Vagina (tissue), 2 donors: ENCODE results near the gene HSD11B1. TPM values are rescaled to one million over a fixed set of nuclear protein-coding genes. Genes with fewer than 3 reads are reported as not detected.

Experiments
- DNase-seq, 2 donors: peaks; one replicate each; pipeline ENCODE4 v3.0.0-alpha.2; 2017; ENCODE audit errors: extremely low spot score in 2 of 2
- H3K27ac ChIP-seq: fragments of 200-600 bp; sonication (generic); one replicate; pipeline ENCODE4 v1.5.1; 2019
- H3K27me3 ChIP-seq: fragments of 200-600 bp; sonication (generic); one replicate; pipeline ENCODE4 v1.5.1; 2019
- H3K36me3 ChIP-seq, 2 donors: fragments of 200-600 bp; sonication (generic); one replicate each; pipeline ENCODE4 v1.5.1; 2017 to 2019
- H3K4me1 ChIP-seq: fragments of 200-600 bp; sonication (generic); one replicate; pipeline ENCODE4 v1.5.1; 2019
- H3K4me3 ChIP-seq, 2 donors: fragments of 200-600 bp; sonication (generic); 1 replicate in 1 of 2; 2 replicates in 1 of 2; pipeline ENCODE4 v1.5.1; 2016 to 2019
- H3K9me3 ChIP-seq: fragments of 200-600 bp; sonication (generic); one replicate; pipeline ENCODE4 v1.5.1; 2019
- POLR2A ChIP-seq, 2 donors: fragments of 450-650 bp; IDR thresholded peaks; one replicate each; pipeline ENCODE4 v1.6.1; 2017; ENCODE audit warnings: antibody characterized with exemption in 2 of 2, mild to moderate bottlenecking in 2 of 2, moderate library complexity in 2 of 2
- POLR2AphosphoS5 ChIP-seq, 2 donors: sonication (generic); formaldehyde crosslinking; IDR thresholded peaks; one replicate each; pipeline ENCODE4 v1.9.0; 2017; ENCODE audit warnings: antibody characterized with exemption in 2 of 2, mild to moderate bottlenecking in 2 of 2, low read depth in 1 of 2; ENCODE audit not compliant: insufficient read depth in 1 of 2
- intact Hi-C: fragments of 100-400 bp; cut with DNase I; formaldehyde crosslinking; loops from one replicate; pipeline ENCODE4 v1.15.1; 2023
- total RNA-seq: library from RNA; depleted of rRNA; stranded (reverse); fragments of >200 nt; gene quantifications from one replicate; pipeline ENCODE4 v1.2.3, GENCODE V29; 2016
- TF ChIP-seq, protein P1 (sequence below), 3 experiments: fragments of 450-650 bp in 2 of 3; fragments of 200-600 bp in 1 of 3; sonication (generic) in 1 of 3; IDR thresholded peaks; one replicate each; pipeline ENCODE4 v1.5.1; 2017 to 2019; ENCODE audit warnings: antibody characterized with exemption in 3 of 3, mild to moderate bottlenecking in 2 of 3, moderate library complexity in 2 of 3

HSD11B1 gene
- total RNA-seq, 1 donor from 2014 or later: 18.7 TPM

DNA sequence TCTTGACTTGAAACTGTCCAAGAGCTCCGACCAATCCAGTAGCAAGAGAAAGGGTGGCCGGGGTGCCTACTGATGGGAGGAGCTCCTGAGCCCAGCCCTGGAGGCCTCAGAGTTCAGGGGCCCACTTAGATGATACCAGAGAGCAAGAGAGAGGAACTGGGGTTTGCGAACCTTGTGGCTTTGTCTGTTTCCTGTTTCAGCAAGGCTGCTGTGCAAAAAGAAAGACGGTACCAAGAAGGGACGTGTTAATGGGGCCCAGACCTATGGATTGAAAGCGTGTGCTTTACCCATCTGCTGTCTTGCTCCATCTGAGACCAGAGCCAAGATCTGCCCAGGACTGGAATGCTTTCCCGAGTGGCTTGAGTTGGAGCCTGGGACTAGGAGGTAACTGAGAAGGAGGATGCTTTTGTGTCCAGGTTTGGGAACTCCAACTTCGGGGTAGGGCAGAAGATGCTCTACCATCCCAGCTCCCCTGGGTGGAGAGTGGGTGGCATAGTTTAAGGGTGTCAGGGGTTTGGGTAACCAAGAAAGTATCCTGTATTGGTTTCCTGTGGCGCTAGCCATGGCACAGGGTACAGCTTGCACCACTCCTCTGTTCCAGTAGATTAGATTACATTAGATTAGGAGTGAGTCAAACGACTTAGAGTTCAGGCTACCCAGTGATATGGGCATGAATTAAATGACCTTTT is 51.4 kb downstream of the HSD11B1 start, which contains the start of gene TRAF3IP3:
Gene TRAF3IP3, plus strand, starts transcription at position 128 of the 689 bp plus-strand sequence. CDS start 3,987 bp downstream, outside the sequence.
- Histone ChIP-seq H3K9me3 (no peaks in the 10 kb centered on the region), H3K27me3 (no peaks in the 10 kb centered on the region), H3K4me3 (peak within 1 kb of the TSS; percentile 4 to 29), H3K4me1 (no peaks in the 10 kb centered on the region), H3K27ac (no peak within 1 kb of the TSS), H3K36me3 (no peaks in the 10 kb centered on the region)
- TF ChIP-seq POLR2A (IDR thresholded peaks at IDR 0.05): no peak
- TF ChIP-seq, protein P1, sequence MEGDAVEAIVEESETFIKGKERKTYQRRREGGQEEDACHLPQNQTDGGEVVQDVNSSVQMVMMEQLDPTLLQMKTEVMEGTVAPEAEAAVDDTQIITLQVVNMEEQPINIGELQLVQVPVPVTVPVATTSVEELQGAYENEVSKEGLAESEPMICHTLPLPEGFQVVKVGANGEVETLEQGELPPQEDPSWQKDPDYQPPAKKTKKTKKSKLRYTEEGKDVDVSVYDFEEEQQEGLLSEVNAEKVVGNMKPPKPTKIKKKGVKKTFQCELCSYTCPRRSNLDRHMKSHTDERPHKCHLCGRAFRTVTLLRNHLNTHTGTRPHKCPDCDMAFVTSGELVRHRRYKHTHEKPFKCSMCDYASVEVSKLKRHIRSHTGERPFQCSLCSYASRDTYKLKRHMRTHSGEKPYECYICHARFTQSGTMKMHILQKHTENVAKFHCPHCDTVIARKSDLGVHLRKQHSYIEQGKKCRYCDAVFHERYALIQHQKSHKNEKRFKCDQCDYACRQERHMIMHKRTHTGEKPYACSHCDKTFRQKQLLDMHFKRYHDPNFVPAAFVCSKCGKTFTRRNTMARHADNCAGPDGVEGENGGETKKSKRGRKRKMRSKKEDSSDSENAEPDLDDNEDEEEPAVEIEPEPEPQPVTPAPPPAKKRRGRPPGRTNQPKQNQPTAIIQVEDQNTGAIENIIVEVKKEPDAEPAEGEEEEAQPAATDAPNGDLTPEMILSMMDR (IDR thresholded peaks at IDR 0.05): no peak
- TF ChIP-seq POLR2AphosphoS5 (IDR thresholded peaks at IDR 0.05; ENCODE audit: insufficient read depth in 1 of 2, low read depth in 1 of 2): no peak
- DNase-seq: no peak
- intact Hi-C loops: no loop called here

DNA sequence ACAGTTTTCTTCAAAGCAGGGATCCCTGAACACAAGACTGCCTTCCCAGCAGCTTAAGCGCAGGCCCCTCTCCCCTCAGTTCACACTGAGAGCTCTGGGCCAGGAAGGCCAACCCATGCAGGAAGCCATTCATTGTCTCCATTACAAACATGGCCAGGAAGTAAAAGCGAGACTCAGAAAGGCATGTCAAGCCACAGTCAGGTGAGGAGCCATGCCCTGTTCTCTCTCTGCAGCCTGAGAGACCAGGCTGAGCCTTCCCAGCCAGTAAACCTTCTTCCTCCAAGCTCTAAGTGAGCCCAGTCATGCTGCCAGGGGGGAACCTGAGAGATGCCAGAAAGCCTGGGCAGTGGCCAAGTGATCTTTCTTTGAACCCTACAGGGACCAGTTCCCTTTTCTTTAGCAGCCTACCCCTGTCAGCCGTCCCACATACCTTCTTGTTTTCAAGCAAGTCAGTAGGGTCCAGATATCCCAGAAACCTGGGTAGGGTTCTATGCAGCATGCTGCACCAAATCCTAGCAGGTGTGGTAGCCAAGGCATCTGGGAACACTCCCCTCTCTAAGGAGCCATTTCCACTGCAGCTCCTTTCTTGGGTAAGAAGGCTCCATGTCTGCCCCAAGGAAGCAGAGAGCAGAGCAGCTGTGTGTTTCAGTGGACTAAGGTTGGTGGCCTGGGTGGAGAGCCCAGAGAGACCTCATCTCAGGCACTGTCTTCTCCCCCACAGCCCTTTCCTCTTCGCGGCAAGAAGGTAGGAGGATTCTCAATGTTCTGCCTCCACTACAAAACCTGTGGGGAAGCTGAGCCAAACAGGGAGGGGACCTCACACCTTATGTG is 52.2 kb downstream of the HSD11B1 start:
- DNase-seq: no peak
- no peak overlapping the region for H3K27ac ChIP-seq

DNA sequence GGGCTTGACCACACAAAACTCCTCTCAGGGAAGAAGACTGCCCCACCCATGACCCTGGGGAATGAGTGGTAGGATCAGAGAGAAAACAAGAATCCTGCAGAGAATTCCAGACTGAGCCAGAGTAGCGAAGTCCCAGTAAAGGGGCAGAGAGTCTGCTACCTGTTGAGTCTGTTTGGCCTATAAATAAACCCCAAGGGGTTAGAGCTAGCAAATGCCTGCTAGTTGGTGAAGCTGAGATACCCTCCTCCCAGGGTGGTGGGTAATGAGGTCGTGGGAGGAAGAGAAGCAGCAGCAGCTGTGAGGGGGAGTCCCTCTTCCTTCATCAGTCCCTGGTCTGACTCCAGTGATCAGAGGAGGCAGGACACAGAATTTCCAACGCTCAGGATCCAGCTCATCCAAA is 53.8 kb downstream of the HSD11B1 start:
- no peak overlapping the region for H3K4me3 ChIP-seq
- H3K27ac ChIP-seq: peak overlapping the region; percentile 13
- H3K4me1 ChIP-seq: no peaks in the 10 kb centered on the region
- no peaks in the 10 kb centered on the region for H3K36me3 ChIP-seq
- DNase-seq: no peak
- H3K9me3 ChIP-seq: no peaks in the 10 kb centered on the region
- no peaks in the 10 kb centered on the region for H3K27me3 ChIP-seq
- no peak for TF ChIP-seq POLR2AphosphoS5 (IDR thresholded peaks at IDR 0.05; ENCODE audit: insufficient read depth in 1 of 2, low read depth in 1 of 2)
- TF ChIP-seq, protein P1 (IDR thresholded peaks at IDR 0.05): no peak
- no peak for TF ChIP-seq POLR2A (IDR thresholded peaks at IDR 0.05)
- intact Hi-C loops: no loop called here

More for the DNA sequence above, 52.2 kb downstream of the HSD11B1 start:
- no peaks in the 10 kb centered on the region for H3K27me3 ChIP-seq
- TF ChIP-seq POLR2A (IDR thresholded peaks at IDR 0.05): no peak
- TF ChIP-seq POLR2AphosphoS5 (IDR thresholded peaks at IDR 0.05; ENCODE audit: insufficient read depth in 1 of 2, low read depth in 1 of 2): no peak
- TF ChIP-seq, protein P1 (IDR thresholded peaks at IDR 0.05): no peak
- H3K4me1 ChIP-seq: no peaks in the 10 kb centered on the region
- no peaks in the 10 kb centered on the region for H3K36me3 ChIP-seq
- H3K4me3 ChIP-seq: peak overlapping the region; percentile 4 to 29
- no peaks in the 10 kb centered on the region for H3K9me3 ChIP-seq
- intact Hi-C loops: no loop called here

DNA sequence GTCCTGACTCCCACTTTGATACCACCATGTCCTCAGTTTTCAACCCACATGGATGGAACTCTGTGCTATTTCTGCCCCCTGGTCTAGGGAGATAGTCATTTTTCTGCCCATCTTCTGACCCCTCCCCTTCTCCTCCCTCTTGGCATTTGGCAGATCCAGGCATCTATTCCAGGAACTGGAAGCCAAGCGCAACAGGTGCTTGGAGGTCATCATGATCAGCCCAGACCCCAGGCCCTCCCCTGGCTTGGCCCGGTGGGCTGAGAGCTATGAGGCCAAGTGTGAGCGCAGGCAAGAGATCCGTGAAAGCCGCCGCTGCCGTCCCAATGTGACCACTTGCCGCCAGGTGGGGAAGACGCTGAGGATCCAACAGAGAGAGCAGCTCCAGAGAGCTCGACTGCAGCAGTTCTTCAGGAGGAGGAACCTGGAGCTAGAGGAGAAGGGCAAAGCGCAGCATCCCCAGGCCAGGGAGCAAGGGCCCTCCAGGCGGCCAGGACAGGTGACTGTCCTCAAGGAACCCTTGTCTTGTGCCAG is 55.2 kb downstream of the HSD11B1 start:
- DNase-seq: no peak
- intact Hi-C loops: no loop called here
- H3K9me3 ChIP-seq: no peaks in the 10 kb centered on the region
- H3K27me3 ChIP-seq: no peaks in the 10 kb centered on the region
- no peak for TF ChIP-seq POLR2AphosphoS5 (IDR thresholded peaks at IDR 0.05; ENCODE audit: insufficient read depth in 1 of 2, low read depth in 1 of 2)
- H3K4me3 ChIP-seq: no peak overlapping the region
- no peaks in the 10 kb centered on the region for H3K4me1 ChIP-seq
- no peak overlapping the region for H3K27ac ChIP-seq
- no peaks in the 10 kb centered on the region for H3K36me3 ChIP-seq

DNA sequence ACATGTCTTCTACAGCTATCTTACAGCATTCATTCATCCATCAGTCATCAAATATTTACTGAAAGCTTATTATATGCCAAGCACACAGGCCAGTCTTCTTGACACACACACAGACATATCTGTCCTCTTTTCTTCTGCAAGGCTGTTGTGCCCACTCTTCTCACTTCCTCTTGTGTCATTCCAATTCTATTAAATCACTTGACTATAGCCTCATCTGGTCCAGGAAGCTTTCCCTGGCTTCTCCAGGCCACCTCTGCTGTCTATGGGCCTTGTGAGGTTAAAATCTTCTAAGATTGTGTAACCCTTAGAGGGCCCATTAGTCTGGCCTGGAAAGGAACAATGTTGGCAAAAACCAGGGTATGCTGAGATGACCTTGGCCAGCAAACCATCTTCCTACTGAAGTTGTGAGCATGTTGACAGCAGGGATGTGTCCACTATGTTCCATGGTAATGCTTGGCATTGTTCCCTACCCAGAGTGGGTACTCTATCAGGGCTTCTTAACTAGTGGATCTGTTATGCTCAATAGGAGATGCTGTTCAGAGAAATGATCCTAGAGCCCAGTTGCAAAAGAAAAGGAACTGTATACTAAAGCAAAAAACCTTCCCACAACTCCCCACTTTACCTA is 56.5 kb downstream of the HSD11B1 start:
- no peak for DNase-seq
- Histone ChIP-seq H3K9me3 (no peaks in the 10 kb centered on the region), H3K27ac (no peak overlapping the region), H3K4me1 (no peaks in the 10 kb centered on the region), H3K4me3 (no peak overlapping the region), H3K27me3 (no peaks in the 10 kb centered on the region), H3K36me3 (no peaks in the 10 kb centered on the region)
- TF ChIP-seq POLR2AphosphoS5 (IDR thresholded peaks at IDR 0.05; ENCODE audit: insufficient read depth in 1 of 2, low read depth in 1 of 2): no peak
- no peak for TF ChIP-seq POLR2A (IDR thresholded peaks at IDR 0.05)
- TF ChIP-seq, protein P1 (IDR thresholded peaks at IDR 0.05): no peak
- intact Hi-C loops: no loop called here
